Renal pelvis (tissue), 12 donors: ENCODE results near the gene DUSP16. TPM values are rescaled to one million over a fixed set of nuclear protein-coding genes. Genes with fewer than 3 reads are reported as not detected.
"Not testable (repeated sequence)": the region's sequence is repeated elsewhere in the genome, so short reads cannot be mapped to it uniquely, and the experiment has no call there.

ENCODE experiments used
- DNase-seq: peaks from one replicate; pipeline ENCODE4 v3.0.0-alpha.2; 2013
- long read RNA-seq, 16 experiments: transcript quantifications; one replicate each; lab custom pipeline, GENCODE V29; 2026
- polyA plus RNA-seq, 3 donors: library from polyadenylated mRNA; unstranded; fragments of 120-200 nt; gene quantifications; one replicate each; pipeline ENCODE4 v1.2.1, GENCODE V29; 2013; ENCODE audit not compliant: insufficient read length in 3 of 3

The DUSP16 gene, protein sequence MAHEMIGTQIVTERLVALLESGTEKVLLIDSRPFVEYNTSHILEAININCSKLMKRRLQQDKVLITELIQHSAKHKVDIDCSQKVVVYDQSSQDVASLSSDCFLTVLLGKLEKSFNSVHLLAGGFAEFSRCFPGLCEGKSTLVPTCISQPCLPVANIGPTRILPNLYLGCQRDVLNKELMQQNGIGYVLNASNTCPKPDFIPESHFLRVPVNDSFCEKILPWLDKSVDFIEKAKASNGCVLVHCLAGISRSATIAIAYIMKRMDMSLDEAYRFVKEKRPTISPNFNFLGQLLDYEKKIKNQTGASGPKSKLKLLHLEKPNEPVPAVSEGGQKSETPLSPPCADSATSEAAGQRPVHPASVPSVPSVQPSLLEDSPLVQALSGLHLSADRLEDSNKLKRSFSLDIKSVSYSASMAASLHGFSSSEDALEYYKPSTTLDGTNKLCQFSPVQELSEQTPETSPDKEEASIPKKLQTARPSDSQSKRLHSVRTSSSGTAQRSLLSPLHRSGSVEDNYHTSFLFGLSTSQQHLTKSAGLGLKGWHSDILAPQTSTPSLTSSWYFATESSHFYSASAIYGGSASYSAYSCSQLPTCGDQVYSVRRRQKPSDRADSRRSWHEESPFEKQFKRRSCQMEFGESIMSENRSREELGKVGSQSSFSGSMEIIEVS
- 10 to 100 TPM; 24.1 to 28.4 (median 25.1) TPM for polyA plus RNA-seq
- long read RNA-seq, donor 1, partial matches to known transcripts = 6 of 6 reads
- long read RNA-seq, donor 1, other reads (novel, unspliced or antisense) = 0 of 6 reads
- long read RNA-seq, donor 2, partial matches to known transcripts = 5 of 5 reads
- long read RNA-seq, donor 2, other reads (novel, unspliced or antisense) = 0 of 5 reads
- long read RNA-seq, donor 3, partial matches to known transcripts = 5 of 5 reads
- long read RNA-seq, donor 3, other reads (novel, unspliced or antisense) = 0 of 5 reads
- long read RNA-seq, donor 4, full-length matches to known transcripts = 3 of 3 reads
- long read RNA-seq, donor 4, partial matches to known transcripts = 0 of 3 reads
- long read RNA-seq, donor 4, other reads (novel, unspliced or antisense) = 0 of 3 reads
- long read RNA-seq, donor 5, full-length matches to known transcripts = 1 of 1 reads
- long read RNA-seq, donor 5, partial matches to known transcripts = 0 of 1 reads
- long read RNA-seq, donor 5, other reads (novel, unspliced or antisense) = 0 of 1 reads
- long read RNA-seq, donor 6, full-length matches to known transcripts = 3 of 22 reads
- long read RNA-seq, donor 6, partial matches to known transcripts = 19 of 22 reads
- long read RNA-seq, donor 6, other reads (novel, unspliced or antisense) = 0 of 22 reads
- long read RNA-seq, donor 7, full-length matches to known transcripts = 4 of 18 reads
- long read RNA-seq, donor 7, partial matches to known transcripts = 14 of 18 reads
- long read RNA-seq, donor 7, other reads (novel, unspliced or antisense) = 0 of 18 reads
- long read RNA-seq, donor 8, full-length matches to known transcripts = 2 of 2 reads
- long read RNA-seq, donor 8, partial matches to known transcripts = 0 of 2 reads
- long read RNA-seq, donor 8, other reads (novel, unspliced or antisense) = 0 of 2 reads
- long read RNA-seq, donor 9, full-length matches to known transcripts = 1 of 12 reads
- long read RNA-seq, donor 9, partial matches to known transcripts = 11 of 12 reads
- long read RNA-seq, donor 9, other reads (novel, unspliced or antisense) = 0 of 12 reads
- long read RNA-seq, donor 10, full-length matches to known transcripts = 2 of 10 reads
- long read RNA-seq, donor 10, partial matches to known transcripts = 8 of 10 reads
- long read RNA-seq, donor 10, other reads (novel, unspliced or antisense) = 0 of 10 reads
- long read RNA-seq, donor 11, full-length matches to known transcripts = 2 of 8 reads
- long read RNA-seq, donor 11, partial matches to known transcripts = 6 of 8 reads
- long read RNA-seq, donor 11, other reads (novel, unspliced or antisense) = 0 of 8 reads
- long read RNA-seq, donor 12, full-length matches to known transcripts = 4 of 21 reads
- long read RNA-seq, donor 12, partial matches to known transcripts = 17 of 21 reads
- long read RNA-seq, donor 12, other reads (novel, unspliced or antisense) = 0 of 21 reads
- long read RNA-seq, donor 13 = 0 reads
- long read RNA-seq, donor 14 = 0 reads
- long read RNA-seq, donor 15, full-length matches to known transcripts = 6 of 32 reads
- long read RNA-seq, donor 15, partial matches to known transcripts = 26 of 32 reads
- long read RNA-seq, donor 15, other reads (novel, unspliced or antisense) = 0 of 32 reads
- long read RNA-seq, donor 16, full-length matches to known transcripts = 2 of 7 reads
- long read RNA-seq, donor 16, partial matches to known transcripts = 5 of 7 reads
- long read RNA-seq, donor 16, other reads (novel, unspliced or antisense) = 0 of 7 reads

DNA sequence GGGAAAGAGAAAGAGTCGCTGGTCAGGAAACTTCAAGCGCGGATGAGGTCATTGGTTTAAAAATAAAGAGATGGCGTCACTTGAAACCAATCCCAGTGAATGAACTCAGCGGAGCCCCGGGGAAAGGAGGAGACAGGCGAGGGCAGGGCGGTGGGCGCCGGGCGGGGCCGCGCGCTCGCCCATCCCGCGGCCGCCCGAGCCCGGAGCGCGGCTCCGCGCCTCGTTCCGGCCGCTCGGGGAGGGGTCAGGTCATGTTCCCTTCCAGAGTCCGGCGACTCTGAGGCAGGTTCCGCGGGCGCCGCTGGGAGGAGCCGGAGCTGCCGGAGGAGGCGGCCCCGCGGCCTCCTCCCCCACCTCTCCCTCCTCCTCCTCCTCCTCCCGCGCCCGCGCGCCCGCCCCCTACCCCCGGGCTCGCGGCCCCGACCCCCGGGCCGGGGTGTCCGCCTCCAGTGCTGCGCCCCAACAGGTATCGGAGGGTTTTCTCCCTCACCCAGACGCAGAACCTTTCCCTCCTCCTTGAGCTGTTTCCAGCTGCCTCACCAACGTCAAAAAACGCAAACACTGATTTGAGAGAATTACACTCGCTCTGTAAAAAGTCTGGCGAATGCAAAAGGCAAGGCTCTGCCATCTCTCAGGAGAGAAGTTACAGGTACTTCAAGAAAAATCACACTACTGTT lies at the start of gene DUSP16:
Gene DUSP16 (minus strand): TSS at position 279 of the 677 bp plus-strand sequence. CDS start 41,765 bp downstream, outside the sequence.
- DNase-seq = peak; percentile 96

DNA sequence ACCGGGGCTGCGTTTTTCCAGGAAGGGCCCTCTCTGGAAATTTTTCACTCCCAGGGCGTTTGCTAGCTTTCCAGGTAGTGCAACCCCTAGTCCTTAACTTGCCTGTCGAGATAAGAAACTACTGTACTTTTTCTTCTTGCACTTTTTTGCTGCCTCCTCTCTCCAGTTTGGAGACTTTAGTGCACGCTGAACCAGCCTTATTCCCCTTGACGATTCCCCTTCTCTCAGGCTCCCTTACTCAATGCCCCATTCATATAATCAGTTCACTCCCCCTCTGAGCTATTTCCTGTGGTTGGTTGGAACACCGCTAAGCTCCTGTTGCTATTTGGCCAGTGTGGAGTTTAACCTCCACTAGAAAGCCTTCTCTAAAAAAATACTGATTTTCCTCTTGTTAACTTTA lies 49.7 kb upstream of the DUSP16 start:
- peak; percentile 29 for DNase-seq

DNA sequence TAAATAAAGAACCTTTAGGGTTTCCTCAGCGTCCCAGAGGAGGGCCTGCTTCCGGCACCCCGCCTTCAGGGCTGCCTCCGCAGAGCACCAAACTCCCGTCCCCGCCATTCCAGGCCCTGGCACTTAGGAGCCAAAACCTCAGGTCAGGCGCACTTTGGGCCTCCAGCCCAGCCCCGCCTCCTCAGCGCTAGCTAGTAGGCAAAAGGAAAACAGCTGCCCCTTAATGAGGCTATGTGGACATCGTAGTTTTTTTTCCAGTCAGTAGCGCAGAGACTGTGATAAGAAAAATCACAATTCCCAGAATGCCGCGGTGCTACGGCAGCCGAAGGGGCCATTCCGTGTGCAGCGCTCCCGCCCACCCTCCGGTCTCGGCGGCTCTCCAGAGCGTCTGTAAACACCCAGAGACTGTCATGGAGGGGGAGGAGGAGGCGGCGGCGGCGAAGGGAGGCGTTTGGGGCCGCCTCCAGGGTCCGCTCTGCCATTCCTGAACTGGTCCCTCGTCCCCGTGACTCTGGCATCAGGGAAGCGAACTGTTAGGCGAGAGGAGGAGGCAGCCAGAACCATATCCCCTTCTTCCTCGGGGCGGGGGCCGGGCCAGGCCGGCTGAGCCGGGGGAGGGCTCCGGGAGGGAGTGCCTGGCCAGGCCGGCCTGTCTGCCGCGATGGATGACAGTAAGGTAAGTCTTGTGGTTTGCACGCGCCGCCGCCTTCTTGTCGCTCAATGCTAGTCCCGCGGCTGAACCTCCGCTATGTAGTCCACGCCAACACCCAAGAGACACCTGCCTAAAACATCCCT lies 49.0 kb upstream of the DUSP16 start, which contains the start of gene CREBL2:
Gene CREBL2 (plus strand): TSS at position 365 of the 795 bp plus-strand sequence. CDS start 297 bp downstream, at position 662.
- DNase-seq = peak; percentile 96

DNA sequence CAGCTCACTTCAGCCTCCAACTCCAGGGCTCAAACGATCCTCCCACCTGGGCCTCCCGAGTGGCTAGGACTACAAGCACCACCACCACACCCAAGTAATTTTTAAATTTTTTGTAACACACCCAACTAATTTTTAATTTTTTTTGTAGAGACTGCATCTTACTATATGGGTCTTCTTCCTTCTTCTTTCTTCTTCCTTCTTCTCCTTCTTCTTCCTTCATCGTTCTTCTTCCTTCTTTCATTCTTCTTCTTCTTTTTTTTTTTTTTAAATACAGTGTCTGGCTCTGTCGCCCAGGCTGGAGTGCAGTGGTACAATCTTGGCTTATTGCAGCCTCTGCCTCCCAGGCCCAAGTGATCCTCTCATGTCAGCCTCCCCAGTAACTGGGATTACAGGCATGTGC lies 48.0 kb upstream of the DUSP16 start:
- no peak for DNase-seq

DNA sequence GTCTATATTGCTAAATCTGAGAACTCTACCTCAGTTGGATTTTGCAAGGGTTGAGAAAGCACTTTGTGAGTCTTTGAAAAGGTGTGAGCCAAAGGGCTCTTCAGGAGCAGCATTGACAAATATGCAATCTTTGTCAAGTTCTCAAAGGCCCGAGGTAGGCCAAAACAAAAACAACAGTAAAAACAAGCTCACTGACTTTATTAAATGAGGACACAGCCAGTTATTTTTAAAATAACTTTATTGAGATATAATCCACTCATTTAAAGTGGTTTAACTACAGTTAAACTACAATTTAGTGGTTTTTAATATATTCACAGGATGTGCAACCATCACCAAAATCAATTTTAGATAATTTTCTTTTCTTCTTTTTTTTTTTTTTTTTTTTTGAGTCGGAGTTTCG lies 47.0 kb upstream of the DUSP16 start:
- no peak for DNase-seq

DNA sequence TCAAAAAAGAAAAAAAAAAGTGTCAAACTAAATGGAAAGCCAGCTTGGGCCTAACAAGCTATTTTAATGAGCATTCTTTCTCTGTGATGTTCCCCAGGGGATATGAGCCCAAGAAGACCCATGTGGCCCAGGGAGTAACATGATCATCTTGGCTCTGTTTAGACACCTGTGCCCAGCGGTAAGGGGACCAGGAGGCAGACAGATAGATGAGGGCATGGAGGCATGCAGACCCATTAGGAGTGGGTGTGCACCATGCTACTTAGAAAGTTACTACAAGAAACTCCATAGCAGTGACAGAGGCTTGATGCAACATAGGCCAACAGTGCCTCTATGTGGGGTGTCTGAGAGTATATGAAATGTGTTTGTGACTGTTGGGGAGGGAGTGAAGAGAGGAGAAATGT lies 45.9 kb upstream of the DUSP16 start:
- DNase-seq = no peak

DNA sequence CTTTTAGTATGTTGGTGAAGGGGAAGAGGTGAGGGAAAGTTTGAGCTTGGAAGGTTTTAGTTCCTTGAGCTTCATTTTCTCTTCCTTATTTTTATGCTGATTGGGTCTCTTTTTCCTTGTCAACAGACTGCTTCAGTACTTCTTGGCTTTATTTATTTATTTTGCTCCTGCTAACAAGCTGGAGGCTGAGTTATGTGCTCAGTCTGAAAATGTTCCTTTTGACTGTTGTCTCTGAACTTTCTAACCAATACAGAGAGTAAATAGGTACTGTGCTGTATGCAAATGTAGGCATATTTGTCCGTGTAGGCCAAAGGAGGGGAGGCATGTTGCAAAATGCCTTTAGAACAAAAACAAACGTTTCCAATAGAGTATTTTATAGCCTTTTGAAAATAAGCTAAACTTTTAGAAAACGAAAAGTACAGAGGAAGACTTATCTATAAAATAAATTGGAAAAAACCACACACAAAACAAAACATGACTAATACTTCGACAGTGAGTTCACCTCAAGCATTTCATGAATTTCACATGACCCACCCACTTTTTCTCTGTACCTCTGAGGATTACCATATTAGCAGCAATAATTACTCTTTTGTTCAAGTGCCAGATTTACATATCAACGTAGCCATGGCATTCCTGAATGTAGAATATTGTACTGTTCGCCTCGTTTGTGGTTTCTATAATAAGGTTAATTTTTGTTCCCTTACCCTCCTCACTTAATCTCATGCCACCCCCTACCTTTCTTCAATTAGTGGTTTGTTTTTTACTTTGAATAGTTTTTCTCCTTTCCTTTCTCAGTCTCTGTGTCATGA lies 44.3 kb upstream of the DUSP16 start:
- no peak for DNase-seq

DNA sequence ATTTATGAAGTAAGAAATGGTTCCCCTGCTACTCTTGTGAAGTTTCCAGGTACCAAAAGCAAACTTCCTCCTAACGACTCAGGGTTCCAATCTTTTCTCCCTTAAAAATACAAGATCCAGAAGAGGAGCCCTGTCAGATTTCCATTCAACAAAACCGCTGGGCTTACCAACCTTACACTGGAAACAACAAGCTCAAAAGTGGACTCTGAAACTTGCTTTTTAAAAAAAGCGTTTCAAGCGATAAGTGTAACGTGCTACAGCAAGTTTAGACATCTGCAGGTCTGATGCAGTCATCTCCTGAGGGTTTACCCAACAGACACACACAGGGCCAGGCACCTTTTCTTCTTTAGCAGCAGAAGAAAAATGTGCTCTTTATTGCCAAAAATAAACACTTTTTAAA lies 42.1 kb upstream of the DUSP16 start:
- DNase-seq = no peak

DNA sequence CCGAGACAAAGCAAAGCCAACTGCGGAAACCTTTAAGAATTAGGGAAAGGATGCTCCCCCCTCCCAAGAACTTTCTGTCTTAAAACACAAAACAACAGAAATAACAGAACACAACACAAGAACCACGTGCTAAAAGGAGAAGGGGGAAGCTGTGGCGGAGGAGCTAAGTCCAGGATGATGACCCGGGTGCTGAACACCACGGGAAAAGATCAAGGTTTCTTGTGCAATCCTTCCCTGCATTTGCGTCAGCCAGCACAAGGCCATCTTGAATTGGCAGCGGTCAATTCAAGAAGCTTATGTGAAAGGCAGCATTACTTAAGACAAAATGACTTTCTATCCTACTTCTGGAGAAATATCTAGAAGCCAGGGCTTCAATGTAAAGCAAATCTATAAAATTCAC lies 38.0 kb upstream of the DUSP16 start:
- no peak for DNase-seq

DNA sequence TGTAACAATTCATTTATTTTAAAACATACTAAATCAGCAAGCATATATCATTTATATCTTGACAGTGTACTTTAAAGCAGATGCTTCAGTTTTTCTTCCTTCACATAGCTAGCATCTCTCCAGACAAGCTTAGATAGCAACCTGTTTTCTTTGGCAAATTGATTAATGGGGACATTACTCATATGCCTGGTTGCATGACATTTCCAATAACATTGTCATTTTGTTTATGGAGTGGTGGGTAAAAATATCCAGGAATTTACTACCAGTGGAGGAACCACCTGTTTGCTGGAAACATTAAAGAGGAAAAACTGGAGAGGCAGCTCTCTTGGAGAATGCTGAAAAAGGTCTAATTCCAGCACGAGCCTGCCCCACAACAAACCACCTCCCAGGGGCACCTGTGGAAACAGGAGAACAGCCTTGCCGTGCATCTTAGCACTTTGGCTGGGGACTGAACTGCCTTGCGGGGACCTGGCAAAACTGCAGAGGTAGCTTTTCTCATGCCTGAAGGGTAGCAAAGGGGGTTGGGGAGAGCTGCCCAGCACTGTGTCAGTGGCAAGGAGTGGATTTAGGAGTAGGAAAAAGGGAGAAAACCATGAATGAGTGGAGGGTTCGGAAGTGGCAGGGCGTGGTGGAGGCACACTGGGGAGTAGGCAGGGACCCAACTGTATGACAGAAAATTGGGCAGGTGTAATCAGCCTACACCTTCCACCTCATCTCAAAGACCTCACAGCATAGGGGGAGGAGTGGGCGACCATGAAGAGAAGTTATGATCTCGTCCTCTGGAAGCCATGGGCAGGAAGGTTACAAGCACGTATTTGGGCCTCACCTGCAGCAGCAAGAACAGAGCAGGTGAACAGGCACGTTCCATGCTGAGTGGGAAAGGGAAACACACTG lies 37.3 kb upstream of the DUSP16 start:
- DNase-seq = no peak

DNA sequence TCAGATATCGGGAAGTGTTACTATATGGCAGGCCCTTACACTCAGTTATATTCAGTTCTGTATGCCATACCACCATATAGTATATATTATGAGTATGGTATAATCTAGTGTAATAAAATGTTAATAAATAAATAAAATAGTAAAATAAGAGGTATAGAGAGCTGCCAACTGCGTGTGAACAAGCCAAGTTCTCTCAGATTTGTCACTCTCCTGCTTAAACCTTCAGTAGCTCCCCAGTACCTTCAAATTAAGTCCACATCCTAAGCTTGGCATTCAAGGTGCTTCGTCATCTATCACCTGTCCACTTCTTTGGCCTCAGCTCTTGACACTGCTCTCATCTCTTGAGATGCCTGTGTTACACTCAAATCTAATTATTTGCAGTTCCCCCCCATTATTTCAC lies 36.2 kb upstream of the DUSP16 start:
- no peak for DNase-seq

DNA sequence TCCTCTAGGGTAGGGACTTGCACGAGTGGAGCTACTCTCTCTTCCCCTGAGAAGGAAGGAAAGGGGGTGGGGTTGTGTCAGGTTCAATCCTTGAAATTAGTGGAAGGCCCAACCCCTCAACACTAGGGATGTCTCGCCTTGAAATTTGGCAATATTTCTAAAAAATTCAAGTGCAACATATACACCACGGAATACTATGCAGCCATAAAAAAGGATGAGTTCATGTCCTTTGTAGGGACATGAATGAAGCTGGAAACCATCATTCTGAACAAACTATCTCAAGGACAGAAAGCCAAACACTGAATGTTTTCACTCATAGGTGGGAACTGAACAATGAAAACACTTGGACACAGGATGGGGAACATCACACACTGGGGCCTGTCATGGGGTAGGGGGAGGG lies 33.9 kb upstream of the DUSP16 start:
- DNase-seq = not testable (repeated sequence)

DNA sequence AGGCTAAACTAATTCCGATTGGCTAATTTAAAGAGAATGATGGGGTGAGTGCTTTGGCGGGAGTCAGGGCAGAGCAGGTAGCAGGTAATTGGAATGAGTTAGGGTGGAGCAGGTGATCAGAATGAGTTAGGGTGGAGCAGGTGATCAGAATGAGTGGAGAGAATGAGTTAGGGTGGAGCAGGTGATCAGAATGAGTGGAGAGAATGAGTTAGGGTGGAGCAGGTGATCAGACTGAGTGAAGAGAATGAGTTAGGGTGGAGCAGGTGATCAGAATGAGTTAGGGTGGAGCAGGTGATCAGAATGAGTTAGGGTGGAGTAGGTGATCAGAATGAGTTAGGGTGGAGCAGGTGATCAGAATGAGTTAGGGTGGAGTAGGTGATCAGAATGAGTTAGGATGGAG lies 33.3 kb upstream of the DUSP16 start:
- DNase-seq = not testable (repeated sequence)

DNA sequence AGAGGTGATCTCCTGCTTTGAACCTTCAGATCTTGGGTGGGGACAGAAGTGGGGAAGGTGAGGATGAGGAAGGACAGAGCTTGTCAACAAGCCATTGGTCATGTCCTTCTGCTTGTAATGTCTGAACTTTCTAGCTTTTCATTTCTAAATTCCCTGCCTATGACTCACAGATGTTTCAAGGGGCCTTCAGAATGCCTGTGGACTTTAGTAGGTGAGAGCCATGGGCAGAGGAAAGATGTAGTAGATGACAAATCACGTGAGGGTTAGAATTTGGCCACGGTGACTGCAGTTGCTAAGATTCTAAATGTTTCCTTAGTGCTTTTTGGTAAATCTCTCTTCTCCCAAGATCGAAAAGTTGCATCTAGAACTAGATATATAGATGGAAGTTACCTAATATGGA lies 30.3 kb upstream of the DUSP16 start:
- DNase-seq = no peak

DNA sequence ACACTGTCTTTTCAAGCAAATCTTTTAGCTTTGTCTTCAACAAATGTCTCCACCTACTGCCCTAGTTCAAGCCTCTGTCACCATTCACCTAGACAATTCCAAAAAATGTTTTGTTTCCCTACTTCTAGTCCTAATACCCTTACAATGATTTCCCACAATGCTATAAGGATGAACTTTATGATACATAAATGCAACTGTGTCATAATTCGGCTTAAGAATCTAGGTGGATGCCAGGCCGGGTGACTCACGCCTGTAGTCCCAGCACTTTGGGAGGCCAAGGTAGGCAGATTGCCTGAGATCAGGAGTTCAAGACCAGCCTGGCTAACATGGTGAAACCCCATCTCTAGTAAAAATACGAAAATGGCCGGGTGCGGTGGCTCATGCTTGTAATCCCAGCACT lies 28.3 kb upstream of the DUSP16 start:
- DNase-seq = no peak

DNA sequence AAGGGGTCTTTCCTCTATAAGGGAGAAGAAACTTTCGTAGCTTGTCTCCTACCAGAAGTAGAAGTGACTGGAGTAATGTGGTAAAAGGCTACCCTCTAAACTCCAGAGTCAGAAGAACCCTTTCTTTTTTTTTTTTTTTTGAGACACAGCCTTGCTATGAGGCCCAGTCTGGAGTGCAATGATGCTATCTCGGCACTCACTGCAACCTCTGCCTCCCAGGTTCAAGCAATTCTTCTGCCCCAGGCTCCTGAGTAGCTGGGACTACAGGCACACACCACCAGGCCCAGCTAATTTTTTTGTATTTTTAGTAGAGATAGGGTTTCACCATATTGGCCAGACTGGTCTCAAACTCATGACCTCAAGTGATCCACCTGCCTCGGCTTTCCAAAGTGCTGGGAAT lies 25.8 kb upstream of the DUSP16 start:
- not testable (repeated sequence) for DNase-seq
